NCI-H748 (cell line): ENCODE results near the gene ZNF764.
A peak's percentile ranks its signal among the peaks of the same experiment; 100 is the strongest.
"Not testable (repeated sequence)": the region's sequence is repeated elsewhere in the genome, so short reads cannot be mapped to it uniquely, and the experiment has no call there.

Experiments used
- DNase-seq: peaks from one replicate; lab custom pipeline; 2025; ENCODE audit not compliant: unreplicated experiment; lab: John Stamatoyannopoulos, UW

The ZNF764 gene

DNA sequence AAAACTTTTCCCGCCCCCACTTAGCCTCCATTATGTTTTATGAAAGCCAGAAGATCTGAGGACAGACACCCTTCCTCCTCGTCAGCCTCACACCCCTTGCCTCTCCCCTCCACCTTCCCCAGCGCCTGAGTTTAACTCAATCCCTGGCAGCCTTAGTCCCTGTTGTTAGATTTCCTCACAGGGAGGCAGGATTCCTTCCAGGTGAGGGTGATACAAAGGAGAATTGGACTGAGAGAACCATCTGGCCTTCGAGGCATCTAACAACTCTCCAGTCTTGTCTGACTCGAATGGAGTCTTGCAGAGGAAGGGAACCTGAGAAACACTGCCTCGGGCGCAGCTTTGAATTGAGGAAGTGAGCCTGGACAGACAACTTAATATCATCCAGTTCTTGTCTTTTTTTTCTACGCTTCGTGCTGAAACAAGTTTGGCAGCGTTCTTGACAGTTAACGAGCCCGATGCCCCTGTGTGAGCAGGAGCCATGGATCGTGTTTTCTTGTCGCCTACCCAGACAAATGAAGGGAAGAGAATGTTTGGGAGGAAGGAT, 30.5 kb downstream of the ZNF764 start:
- no peak for DNase-seq

- peak; percentile 97 for DNase-seq
Measured at GRCh38 chr16:30526823-30527634, 31.1 kb downstream of the ZNF764 start.

DNA sequence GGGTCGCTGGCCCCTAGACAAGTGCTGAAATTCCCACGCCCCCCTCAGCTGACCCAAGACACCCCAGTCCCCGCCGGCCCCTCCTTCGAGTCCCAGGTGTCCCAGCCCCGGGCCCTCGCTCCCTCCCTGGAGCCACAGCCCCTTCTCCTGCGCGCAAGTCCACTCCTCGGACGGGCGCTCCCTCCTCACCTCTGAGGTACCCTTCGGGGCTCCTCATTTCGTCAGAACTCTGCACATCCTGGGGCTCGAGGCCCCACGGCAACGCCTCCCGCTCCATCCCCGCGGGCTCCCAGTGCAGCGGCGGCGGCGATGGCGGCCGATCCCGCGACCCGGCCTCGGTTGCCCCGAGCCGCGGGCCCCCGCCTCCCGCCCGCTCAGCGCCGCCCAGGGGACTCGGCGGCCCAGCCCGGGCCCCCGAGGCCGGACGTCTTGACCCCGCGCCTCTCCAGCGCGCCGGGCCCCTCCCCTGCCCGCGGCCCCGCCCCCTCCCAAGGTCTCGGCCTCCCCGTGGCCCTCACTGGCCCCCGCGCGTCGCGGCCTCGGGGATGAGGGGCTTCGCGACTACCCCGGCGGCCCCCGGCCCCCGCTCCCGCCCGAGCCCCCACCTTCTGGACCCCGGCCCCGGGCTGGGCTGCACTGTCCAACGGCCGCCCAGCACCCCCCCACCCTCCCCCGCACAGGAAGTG, 31.9 kb downstream of the ZNF764 start, which contains the start of gene ZNF768:
ZNF768 (minus strand) TSS at position 430 of the 686 bp plus-strand sequence; CDS start at position 277, 153 bp downstream.
- DNase-seq = peak; percentile 59

DNA sequence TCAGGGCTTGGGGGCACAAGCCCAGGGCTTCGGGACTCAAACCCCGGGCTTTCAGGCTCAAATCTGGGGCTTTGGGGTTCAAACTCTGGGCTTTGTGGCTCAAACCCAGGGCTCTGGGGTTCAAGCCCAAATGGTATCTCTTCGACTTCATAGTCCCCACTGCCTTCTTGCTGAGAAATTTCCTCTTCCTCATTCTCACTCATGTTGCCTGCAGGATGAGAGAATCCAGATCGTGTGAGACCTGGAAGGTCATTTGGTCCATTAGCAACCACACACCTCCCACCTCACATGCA, 32.4 kb downstream of the ZNF764 start:
- no peak for DNase-seq

GRCh38 chr16:30524575-30525568, 33.3 kb downstream of the ZNF764 start:
- no peak for DNase-seq

DNA sequence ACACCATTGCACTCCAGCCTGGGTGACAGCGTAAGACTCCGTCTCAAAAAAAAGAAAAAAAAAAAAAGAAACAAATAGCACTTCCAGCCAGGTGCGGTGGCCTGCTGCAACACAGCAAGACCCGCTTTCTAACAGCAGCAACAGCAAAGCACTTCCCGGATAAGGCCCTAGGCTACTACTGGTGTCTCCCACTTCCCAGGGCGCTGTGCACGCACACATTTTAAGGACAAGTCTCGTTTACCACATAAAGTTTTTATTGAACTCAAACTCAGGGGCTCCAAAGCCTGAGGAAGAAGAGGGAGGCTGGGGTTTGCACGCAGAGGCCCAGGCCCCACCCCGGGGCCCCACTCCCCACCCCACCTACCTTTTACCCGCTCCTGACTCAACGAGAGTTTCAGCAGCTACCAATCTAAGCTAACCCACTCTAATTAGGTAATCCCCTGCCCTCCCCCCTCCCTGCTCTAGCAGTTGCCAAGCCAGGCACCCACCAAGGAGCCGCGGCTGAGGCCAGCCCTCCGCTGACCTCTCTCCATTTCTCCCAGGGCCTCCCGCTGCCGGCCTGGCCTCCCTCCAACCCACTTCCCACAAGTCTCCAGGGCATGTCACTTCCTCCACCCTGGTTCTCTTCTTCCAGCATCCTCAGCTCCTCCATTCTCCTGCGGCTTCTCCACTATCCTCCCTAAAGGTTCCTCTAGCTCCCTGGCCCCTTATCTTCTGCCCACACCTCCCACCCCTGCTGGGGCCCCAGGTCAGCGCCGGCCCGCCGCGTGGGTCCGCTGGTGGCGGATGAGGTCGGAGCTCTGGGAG, 34.2 kb downstream of the ZNF764 start:
- no peak for DNase-seq

GRCh38 chr16:30522702-30523463, 35.3 kb downstream of the ZNF764 start:
- not testable (repeated sequence) for DNase-seq

DNA sequence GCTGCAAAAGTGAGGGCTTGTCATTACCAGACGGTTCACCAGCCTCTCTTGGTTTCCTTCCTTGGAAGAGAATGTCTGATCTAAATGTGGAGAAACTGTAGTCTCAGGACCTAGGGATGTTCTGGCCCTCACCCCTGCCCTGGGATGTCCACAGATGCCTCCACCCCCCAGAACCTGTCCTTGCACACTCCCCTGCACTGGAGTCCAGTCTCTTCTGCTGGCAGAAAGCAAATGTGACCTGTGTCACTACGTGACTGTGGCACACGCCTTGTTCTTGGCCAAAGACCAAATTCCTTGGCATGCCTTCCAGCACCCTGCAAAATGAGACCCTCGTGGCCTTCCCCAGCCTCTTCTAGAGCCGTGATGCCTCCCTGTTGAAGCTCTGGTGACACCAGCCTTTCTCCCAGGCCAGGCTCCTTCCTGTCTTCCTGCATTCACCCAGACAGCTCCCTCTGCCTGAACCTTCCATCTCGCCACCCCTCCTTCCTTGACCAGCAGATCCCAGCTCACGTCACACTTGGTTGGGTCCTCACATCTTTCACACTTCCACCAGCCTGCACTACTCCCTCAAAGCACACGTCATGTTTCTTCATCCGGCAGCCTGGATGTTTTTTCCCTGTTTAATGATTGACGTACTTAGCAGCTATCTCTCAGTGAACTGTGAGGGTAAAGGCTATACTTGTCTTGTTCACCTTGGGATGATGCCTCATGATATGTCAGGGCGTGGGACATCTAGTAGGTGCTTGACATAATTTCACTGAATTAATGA, 36.1 kb downstream of the ZNF764 start:
- DNase-seq = no peak

DNA sequence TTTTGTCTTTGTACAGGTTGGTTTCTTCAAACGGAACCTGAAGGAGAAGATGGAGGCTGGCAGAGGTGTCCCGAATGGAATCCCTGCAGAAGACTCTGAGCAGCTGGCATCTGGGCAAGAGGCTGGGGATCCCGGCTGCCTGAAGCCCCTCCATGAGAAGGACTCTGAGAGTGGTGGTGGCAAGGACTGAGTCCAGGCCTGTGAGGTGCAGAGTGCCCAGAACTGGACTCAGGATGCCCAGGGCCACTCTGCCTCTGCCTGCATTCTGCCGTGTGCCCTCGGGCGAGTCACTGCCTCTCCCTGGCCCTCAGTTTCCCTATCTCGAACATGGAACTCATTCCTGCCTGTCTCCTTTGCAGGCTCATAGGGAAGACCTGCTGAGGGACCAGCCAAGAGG, 36.7 kb downstream of the ZNF764 start:
- no peak for DNase-seq

DNA sequence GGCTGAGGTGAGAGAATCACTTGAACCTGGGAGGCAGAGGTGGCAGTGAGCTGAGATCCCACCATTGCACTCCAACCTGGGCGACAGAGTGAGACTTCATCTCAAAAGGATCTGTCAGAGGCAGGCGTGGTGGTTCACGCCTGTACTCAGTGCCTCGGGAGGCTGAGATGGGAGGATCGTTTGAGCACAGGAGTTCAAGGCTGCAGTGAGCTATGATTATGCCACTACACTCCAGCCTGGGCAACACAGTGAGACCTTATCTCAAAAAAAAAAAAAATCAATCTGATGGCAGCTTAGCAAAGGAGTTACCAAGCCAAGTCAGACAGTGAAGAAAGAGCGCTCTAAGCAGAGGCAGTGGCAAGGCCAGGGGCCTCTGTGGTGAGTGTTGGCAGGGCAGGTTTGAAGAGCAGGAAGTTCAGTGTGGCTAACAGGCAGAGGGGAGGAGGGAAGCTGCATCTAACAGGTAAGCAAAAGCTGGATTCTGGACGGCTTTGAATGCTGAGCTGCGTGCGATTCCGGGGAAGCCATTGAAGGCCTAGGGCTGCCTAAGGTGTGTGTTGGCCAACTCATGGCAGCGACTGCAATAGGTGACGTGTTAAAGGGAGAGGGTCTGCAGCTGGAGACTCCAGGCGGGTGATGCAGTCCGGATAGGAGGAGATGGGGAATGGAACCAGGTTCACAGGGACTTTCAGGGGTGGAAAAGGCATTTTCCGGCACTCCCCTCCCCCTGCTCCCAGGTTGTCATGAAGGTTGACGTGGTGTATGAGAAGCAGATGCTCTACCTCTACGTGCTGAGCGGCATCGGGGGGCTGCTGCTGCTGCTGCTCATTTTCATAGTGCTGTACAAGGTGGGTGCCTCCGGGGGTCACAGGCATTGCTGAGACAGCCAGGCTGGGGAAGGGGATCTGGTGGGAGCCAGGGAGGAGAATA, 38.8 kb downstream of the ZNF764 start:
- no peak for DNase-seq

- DNase-seq = no peak
Measured at GRCh38 chr16:30518552-30518951, 39.6 kb downstream of the ZNF764 start.

DNA sequence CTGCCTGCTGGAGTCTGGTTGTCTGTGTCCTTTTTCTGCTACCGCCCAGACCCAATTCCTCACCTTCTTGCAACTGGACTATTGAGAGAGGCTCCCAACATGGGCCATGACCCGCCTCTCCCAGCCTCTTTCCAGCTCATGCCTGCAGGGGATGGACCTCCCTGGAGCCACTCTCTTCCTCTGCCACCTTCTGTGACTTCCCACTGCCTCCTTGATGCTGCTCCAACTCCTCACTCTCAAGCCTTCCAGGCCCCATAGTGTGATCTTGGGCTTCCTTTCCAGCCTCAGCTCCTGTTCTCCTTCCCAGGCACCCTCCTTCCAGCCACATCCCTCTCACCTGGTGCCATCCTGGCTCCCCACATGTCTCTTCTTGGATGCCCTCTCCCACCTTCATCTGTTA, 42.9 kb downstream of the ZNF764 start:
- no peak for DNase-seq

DNA sequence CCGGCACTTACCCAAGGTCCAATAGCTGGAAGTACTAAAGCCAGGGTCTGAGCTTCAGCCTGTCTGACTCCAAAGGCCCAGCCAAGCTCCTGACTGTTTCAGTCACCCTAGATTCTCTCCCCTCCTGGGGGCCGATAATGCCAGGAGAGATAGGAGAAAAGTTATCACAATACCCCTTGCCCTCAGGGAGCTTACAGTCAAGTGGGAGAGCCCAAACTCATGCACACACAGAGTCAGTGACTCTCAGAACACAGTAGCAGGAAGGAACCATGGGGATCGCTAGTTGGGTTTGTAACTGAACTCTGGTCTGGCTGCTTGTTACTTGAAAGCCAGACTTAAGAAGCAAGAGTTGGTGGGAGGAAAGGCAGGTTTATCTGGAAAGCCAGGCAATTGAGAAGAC, 46.7 kb downstream of the ZNF764 start:
- no peak for DNase-seq

DNA sequence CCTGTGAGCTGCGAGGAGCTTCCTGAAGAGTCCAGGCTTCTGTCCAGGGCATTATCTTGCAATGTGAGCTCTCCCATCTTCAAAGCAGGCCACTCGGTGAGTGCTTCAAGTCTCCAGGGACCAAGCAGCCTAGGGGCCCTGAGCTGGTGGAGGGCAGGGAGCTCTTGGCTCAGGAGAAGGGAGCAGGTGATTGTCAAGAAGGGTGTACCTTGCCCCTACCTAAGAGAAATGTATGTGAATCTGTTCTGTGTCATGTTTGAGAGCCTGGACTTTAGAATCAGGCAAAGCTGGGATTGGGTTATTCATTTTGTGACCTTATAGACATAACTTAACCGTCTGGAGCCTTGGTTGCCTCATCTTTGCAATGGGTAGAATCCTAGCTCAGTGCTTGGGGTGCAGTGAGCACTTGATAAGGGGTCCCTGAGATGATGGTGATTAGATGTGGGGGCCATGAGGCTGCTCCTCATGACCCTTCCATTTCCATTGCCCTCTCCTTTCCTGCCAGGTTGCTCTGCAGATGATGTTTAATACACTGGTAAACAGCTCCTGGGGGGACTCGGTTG, 47.7 kb downstream of the ZNF764 start:
- no peak for DNase-seq

- no peak for DNase-seq
Measured at GRCh38 chr16:30509081-30509765, 49.0 kb downstream of the ZNF764 start.
